Vagina (tissue), 2 donors: ENCODE measurements around the gene MYO1E.

Source experiments
- POLR2A ChIP-seq, 2 donors: fragments of 450-650 bp; IDR thresholded peaks; one replicate each; pipeline ENCODE4 v1.6.1; 2017; ENCODE audit warnings: antibody characterized with exemption in 2 of 2, mild to moderate bottlenecking in 2 of 2, moderate library complexity in 2 of 2
- POLR2AphosphoS5 ChIP-seq, 2 donors: sonication (generic); formaldehyde crosslinking; IDR thresholded peaks; one replicate each; pipeline ENCODE4 v1.9.0; 2017; ENCODE audit warnings: antibody characterized with exemption in 2 of 2, mild to moderate bottlenecking in 2 of 2, low read depth in 1 of 2; ENCODE audit not compliant: insufficient read depth in 1 of 2
- TF ChIP-seq, protein P1 (sequence below), 3 experiments: fragments of 450-650 bp in 2 of 3; fragments of 200-600 bp in 1 of 3; sonication (generic) in 1 of 3; IDR thresholded peaks; one replicate each; pipeline ENCODE4 v1.5.1; 2017 to 2019; ENCODE audit warnings: antibody characterized with exemption in 3 of 3, mild to moderate bottlenecking in 2 of 3, moderate library complexity in 2 of 3

- TF ChIP-seq, protein P1, sequence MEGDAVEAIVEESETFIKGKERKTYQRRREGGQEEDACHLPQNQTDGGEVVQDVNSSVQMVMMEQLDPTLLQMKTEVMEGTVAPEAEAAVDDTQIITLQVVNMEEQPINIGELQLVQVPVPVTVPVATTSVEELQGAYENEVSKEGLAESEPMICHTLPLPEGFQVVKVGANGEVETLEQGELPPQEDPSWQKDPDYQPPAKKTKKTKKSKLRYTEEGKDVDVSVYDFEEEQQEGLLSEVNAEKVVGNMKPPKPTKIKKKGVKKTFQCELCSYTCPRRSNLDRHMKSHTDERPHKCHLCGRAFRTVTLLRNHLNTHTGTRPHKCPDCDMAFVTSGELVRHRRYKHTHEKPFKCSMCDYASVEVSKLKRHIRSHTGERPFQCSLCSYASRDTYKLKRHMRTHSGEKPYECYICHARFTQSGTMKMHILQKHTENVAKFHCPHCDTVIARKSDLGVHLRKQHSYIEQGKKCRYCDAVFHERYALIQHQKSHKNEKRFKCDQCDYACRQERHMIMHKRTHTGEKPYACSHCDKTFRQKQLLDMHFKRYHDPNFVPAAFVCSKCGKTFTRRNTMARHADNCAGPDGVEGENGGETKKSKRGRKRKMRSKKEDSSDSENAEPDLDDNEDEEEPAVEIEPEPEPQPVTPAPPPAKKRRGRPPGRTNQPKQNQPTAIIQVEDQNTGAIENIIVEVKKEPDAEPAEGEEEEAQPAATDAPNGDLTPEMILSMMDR (IDR thresholded peaks at IDR 0.05), result no peak
- no peak for TF ChIP-seq POLR2A (IDR thresholded peaks at IDR 0.05)
- no peak for TF ChIP-seq POLR2AphosphoS5 (IDR thresholded peaks at IDR 0.05; ENCODE audit: insufficient read depth in 1 of 2, low read depth in 1 of 2)
Measured at GRCh38 chr15:59279023-59279422, 93.6 kb downstream of the MYO1E start.
